ENCODE measurements around the gene ACTBL2.

ACTBL2 gene

DNA sequence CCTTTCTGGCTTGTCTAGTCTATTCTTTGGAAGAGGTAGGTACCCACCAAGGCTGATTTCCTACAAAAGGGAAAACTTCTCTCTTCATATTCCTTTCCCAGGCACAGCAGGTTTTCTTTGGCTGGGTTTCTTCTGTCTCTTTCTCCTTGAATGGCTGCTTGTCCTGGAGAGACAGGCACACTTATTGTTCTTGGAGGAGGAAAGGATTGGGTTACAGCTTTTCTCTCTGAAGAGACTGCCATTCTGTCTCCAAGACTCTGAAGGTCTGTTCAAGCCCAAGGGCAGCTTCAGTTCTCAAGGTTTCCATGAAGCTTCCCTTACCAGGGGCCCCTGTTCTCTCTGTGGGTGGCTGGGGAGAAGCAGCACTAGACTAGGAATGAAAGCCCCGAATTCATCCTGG, 33.9 kb downstream of the ACTBL2 start:
- no peak for DNase-seq (ENCODE audit: low read depth)

DNA sequence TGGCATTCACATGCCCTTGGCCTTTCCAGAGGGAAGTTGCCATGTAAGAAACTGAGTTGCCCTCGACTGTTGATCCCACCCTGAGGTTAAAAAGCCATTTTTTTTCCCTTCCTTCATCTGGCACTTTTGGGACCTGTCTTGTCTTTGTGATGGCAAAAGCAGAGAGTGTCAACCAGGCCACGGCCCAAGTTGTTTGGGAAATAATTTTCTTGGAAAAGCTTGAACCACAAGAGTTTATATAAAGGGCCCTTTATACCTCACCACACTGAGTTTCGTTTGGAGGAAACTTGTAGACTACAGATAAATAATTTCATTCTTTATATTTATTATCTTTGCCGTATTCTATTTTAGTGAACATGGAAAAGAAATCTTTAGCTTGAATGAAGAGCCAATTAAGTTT, 34.3 kb downstream of the ACTBL2 start:
- DNase-seq (ENCODE audit: low read depth) = no peak

DNA sequence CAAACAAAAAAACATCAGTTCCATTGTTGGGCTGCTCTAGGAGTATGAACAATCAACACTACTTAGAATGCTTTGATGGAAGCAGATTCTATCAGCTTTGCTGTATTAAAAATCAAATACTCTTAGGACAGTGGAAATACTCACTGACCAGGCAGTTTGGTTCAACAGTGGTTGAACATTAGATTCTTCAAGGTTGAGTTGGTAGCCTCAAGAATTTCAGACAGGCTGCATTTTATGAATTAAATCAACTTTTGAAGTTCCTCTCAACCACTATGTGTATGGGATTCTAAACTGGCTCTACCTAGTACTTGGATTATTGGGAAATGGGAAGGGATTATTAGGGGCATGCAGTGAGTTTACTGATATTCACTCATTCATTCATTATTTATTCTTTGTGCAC, 35.0 kb downstream of the ACTBL2 start:
- no peak for DNase-seq (ENCODE audit: low read depth)

DNA sequence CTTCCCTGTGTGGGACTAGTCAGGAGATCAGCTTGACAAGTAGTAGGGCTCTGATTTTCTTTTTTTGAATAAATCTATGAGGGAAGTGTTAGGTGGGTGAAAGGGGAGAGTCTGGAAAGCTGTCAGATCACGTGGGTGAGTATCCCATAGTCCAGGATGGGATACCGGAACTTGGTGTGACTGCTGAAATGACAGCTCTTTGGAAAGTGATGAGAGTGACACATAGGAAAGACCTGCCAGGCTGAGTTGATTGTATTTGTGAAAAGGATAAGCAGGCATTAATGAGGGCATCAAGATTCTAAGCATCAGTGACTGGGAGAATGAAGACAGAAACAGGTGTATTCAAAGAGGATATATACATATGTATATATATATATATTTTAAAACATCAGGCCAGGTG, 35.6 kb downstream of the ACTBL2 start:
- no peak for DNase-seq (ENCODE audit: low read depth)

DNA sequence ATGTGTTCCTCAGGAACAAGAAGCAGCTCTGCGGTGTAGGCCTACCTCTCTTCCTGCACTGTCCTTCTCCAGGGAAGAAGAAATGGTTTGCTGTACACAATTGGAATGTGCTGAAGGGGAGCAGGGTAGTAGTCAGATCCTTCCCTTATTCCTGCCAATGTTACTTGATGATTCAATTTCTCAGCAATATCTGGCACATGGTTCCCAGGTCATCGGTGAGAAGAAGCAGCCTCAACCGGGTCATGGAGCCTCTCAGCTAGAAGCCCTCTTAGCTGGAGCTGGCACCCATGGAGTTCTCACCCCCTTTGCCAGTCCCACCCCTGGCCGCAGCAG, 36.9 kb downstream of the ACTBL2 start:
- DNase-seq (ENCODE audit: low read depth) = no peak

DNA sequence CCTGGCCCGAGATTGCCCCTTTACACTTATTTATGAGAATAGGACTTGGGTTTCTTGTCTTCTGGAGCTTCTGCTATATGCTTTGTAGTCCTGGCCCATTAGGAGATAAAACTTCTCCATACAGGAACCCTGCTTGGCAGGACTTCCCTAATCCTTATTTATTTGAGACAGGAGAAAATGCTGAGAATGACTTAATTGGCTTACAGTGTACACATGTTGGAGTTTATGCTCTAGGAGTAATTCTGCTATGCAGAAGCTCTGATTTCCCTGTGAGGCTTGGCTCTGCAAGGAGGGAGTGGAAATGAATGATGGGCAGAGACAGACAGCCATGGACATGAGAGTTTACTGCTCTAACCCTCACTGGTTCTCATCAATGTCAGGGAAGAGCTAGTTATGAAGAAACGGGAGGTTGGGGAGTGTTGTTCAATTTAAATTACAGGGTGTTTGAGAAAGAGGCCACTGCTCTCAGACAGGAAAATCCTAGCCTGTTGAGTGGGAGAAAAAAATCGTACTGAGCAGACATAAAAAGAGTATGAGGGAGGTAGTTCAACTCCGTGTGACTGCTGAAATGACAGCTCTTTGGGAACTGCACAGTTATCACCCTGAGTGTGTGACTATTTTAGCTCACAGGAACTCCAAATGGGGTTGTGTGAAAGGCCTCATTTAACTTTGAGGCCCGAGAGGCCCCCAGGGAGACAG, 37.5 kb downstream of the ACTBL2 start:
- DNase-seq (ENCODE audit: low read depth) = no peak

DNA sequence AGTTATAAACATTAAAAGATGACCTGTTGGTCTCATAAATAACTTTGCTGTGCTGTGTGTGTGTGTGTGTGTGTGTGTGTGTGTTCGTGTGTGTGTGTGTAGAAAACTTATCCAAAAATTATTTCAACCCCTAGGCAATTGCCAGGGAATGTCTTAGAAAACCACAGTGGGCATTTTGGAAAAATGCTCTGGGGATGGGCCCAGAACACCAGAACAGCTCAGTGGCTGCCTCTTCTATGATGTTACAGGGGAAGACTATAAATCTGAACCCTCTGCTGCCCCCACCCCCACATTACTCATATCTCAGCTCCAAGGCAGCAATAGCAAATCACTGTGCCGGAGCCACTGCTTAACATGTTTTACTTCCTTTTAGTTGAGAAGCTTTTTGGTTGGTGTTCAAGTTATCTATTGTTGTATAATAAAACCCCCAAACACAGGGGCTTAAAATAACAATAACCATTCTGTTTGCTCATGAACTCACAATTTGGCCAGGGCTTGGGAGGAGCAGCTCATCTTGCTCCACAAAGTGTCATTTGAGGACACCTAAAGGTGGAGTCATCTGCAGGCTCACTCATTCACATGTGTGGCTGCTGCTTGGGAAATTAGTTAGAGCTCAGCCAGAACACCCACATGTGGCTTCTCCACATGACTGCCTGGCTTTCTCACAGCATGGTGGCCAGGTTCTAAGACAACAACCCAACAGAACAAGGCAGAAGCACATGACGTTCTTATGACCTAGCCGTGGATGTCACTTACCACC, 40.4 kb downstream of the ACTBL2 start:
- DNase-seq (ENCODE audit: low read depth) = no peak

DNA sequence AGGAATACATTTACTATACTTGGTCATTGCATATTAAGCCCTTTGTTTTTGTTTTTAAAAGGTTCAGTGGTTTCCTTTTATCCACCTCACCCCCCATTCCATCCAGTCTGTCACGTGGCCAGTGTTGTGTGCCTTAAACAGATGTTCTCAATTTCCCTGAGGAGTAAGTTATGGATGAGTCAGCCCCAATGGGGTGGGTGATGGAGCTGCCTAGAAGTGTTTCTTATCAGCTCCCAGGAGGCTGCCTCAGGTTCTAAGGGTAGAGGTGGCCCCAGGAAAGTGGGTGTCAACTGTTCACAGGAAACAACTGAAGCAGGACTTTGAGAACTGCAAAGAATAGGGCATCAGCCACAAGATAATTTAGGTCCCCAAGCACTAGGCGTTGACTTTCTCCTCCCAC, 41.1 kb downstream of the ACTBL2 start:
- no peak for DNase-seq (ENCODE audit: low read depth)

DNA sequence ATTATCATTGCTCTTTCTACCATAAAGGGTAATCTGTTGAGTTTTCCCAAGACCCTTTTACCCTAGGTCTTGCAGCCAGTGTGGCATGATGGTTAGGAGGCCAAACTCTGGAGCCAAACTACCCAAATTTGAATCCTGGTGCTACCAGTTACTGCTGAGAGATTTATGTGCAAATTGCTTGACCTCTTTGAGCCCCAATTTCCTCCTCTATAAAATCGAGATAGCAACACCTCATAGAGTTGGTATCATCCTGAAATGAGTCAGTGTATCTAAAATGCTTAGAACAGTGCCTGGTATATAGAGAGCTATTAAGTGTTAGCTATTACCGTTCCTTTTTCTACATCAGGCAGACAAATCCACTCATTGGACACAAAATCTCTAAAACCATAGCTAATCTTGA, 43.0 kb downstream of the ACTBL2 start:
- DNase-seq (ENCODE audit: low read depth) = no peak

DNA sequence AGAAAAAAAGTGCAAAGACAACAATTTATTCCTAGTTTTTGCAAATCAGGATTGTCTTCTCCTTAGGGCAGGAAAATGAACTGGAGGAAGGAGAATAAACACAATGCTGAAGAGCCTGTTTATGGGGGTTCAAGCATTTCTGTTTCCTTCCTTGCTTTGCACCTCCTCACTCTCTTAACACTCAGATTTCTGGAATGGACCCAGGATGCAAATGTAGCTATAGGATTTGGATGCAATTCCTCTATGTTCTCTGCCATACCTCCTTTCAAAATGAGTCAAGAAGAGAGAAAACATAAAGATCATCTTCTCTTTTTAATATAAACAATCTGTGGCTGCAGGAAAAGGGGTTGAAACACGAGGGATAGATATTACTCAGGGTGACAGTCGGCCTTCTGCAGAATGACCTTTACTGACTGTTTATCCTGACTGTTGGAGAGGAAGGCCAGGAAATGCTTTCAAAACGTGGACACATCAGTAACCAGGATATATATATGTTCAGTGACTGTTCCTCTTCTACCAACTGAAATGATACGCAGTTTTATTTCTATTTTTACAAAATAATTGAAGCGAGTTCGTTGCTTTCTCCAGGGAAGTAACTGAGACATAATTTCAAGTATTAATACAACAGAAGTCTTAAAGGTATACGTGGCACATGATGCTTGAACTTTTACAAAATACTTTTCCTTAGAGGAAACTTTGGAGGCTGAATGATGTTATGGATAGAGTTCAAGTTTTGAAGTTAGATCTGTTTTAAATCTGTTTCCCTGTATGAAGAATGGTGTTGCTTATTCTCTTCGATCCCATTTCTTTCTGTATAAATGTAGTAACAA, 44.4 kb downstream of the ACTBL2 start:
- DNase-seq (ENCODE audit: low read depth) = no peak

DNA sequence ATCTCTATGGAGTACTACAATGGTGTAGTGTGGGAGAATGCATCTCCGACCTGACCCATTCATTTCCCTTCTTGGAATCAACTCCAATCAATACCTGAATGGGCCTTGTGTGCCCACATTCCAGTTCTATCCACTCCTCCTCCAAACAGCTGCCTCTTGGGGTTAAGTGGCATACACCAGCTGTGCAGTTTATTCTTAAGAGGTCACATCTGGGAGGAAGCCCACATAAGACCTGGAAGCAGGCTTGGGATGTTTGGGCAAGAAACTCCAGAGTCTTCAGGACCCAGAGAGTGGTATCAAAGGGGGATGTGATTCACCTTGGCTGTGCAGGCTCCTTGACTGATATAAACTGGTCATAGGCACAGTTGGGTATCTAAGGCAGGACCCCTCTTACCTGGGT, 46.0 kb downstream of the ACTBL2 start:
- DNase-seq (ENCODE audit: low read depth) = no peak

DNA sequence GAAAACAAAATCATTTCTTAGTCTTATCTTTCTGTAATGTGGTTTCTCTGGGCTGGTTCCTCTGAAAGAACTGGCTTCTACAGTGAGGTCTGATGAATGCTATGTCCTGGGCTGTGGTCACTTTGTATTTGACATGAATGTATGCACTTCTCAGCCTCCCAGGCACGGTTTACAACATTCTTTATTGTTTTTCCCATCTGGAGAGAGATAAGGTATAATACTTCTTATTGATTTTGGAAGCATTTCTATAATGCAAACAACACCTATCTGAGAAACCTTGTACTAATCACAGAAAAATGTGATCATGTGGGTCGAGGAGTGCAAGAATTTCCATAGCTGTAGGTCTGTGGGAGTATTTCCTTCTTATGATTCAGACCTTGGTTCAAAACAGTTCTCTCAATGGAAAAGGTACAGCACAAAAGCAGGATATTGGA, 46.9 kb downstream of the ACTBL2 start:
- no peak for DNase-seq (ENCODE audit: low read depth)

DNA sequence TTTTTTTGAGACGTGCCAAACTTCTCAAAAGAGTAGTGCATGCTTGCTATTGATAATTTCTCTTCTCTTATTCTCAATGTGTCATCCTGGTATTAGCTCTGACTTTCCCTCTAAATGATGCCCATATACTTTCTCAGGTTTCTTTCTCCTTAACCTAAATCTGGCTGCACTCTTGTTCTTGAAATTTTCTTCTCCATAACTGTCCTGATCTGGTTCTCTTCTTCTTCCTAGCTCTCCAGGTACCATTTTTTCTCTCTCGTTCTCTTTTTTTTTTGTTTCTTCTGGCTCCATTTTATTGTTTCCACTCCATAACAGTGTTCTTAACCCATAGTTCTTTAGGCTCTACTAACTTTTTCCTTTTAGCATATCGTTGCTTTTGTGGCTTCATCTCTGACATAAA, 47.9 kb downstream of the ACTBL2 start:
- DNase-seq (ENCODE audit: low read depth) = no peak

DNA sequence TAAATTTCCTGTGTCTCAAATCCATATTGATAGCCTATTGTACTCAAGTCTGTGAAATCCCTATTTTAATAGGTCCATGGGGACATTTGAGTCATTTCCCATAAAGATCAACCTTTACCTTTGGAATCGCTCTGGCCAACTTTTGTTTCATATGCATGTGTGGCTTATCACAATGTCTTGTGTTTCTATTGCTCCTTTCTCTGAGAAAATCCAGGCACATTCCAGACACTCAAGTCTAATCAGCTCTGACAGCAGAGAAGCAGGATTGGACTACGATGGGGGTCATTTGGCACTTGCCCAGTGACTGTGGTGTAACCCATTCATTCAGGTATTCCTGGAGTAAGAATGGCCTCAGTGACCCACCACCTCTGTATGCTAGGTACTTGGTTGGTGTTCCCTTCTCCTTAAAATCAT, 48.4 kb downstream of the ACTBL2 start:
- no peak for DNase-seq (ENCODE audit: low read depth)

DNA sequence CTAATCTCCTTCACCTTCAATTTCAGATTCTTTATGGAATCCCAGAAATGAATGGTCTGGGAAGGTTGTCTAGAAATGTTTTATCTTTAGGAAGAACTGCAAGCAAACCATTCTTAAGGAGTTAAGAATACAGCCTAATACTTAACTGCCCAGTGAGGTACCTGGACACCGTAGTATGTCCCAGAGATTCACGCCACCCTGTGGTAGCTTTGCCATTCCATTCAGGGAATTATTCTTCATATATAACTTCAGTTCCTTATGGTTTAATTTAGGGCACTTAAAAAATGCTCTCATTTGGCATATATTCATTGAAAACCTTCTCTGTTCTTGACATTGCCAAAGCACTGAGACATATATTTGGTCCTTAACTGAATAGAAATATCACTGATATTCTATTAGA, 49.7 kb downstream of the ACTBL2 start:
- DNase-seq (ENCODE audit: low read depth) = no peak

DNA sequence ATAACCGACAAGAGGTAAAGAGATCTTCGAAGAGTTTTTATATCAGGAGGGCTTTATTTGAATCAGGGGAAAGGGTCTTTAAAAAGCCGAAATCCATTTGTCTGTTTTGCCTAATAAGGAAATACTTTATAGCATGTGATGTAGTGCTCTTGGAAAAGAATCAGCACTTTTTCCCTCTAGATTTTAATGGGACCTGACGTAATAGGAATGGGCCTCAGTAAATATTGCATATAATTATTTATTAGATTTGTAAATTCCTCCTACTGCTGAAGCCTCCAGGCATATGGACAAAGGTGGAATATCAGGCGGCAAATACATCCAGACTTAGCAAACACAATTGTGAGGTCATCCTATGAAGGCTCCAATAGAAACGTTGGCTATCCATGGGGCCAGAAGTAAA, 50.9 kb downstream of the ACTBL2 start:
- DNase-seq (ENCODE audit: low read depth) = no peak
